Bronchial epithelial cell (primary cell): ENCODE measurements around the gene OOEP. TPM values are rescaled to one million over a fixed set of nuclear protein-coding genes. Genes with fewer than 3 reads are reported as not detected.

Source experiments
- DNase-seq: peaks from one replicate; pipeline ENCODE4 v3.0.0-alpha.2; 2010; ENCODE audit warnings: low read depth
- FAIRE-seq: peaks from 2 replicates; lab custom pipeline; 2011; peaks lifted over from hg19 to GRCh38; lab: Jason Lieb, UNC
- H3K27me3 ChIP-seq: 2 replicates; pipeline ENCODE4 v1.5.1; 2011; ENCODE audit warnings: low read length; ENCODE audit not compliant: control insufficient read depth, insufficient read depth
- H3K36me3 ChIP-seq: 2 replicates; pipeline ENCODE4 v1.5.1; 2011; ENCODE audit warnings: low read length; ENCODE audit not compliant: control insufficient read depth, insufficient read depth
- H3K4me3 ChIP-seq: 2 replicates; pipeline ENCODE4 v1.5.1; 2011; ENCODE audit warnings: mild to moderate bottlenecking, low read depth, low read length, control low read depth
- CTCF ChIP-seq: IDR thresholded peaks from 2 replicates; pipeline ENCODE4 v1.5.1; 2011; ENCODE audit warnings: mild to moderate bottlenecking, moderate library complexity, low read length, control low read depth, inconsistent platforms; ENCODE audit not compliant: insufficient read depth, severe bottlenecking
- total RNA-seq: library from RNA; depleted of rRNA; stranded (reverse); fragments of >200 nt; gene quantifications from 2 replicates; pipeline ENCODE4 v1.2.1, GENCODE V29; 2014

The OOEP gene
- not detected in 2 replicates for total RNA-seq

GRCh38 chr6:73369563-73369962, at the start of gene OOEP:
TSS of gene OOEP (minus strand) at chr6:73369897. CDS start at chr6:73369792, 105 bp downstream.
- DNase-seq: no peak
- no peak for FAIRE-seq
- Histone ChIP-seq H3K4me3 (no peak within 1 kb of the TSS), H3K27me3 (no peaks in the 10 kb centered on the region), H3K36me3 (no peaks in the 10 kb centered on the region)
- no peak for TF ChIP-seq CTCF

- no peaks in the 10 kb centered on the region for H3K36me3 ChIP-seq
- no peak overlapping the region for H3K4me3 ChIP-seq
- DNase-seq (no peak), FAIRE-seq (no peak)
- no peaks in the 10 kb centered on the region for H3K27me3 ChIP-seq
- no peak for TF ChIP-seq CTCF
Measured at GRCh38 chr6:73418081-73418741, 48.5 kb upstream of the OOEP start.

- TF ChIP-seq CTCF: no peak
- no peak overlapping the region for H3K4me3 ChIP-seq
- H3K36me3 ChIP-seq: no peaks in the 10 kb centered on the region
- no peaks in the 10 kb centered on the region for H3K27me3 ChIP-seq
- FAIRE-seq (no peak), DNase-seq (no peak)
Measured at GRCh38 chr6:73413102-73413501, 43.4 kb upstream of the OOEP start.

- Histone ChIP-seq H3K27me3 (no peaks in the 10 kb centered on the region), H3K36me3 (no peaks in the 10 kb centered on the region), H3K4me3 (no peak overlapping the region)
- DNase-seq: peak; percentile 47
- no peak for TF ChIP-seq CTCF
- no peak for FAIRE-seq
Measured at GRCh38 chr6:73409395-73409794, 39.7 kb upstream of the OOEP start.

GRCh38 chr6:73400656-73401055, 31.0 kb upstream of the OOEP start:
- DNase-seq: no peak
- H3K36me3 ChIP-seq: no peaks in the 10 kb centered on the region
- no peak overlapping the region for H3K4me3 ChIP-seq
- no peak for TF ChIP-seq CTCF
- no peak for FAIRE-seq
- H3K27me3 ChIP-seq: no peaks in the 10 kb centered on the region

GRCh38 chr6:73395875-73396274, 26.2 kb upstream of the OOEP start:
- FAIRE-seq (no peak), DNase-seq (no peak)
- H3K27me3 ChIP-seq: no peaks in the 10 kb centered on the region
- no peak overlapping the region for H3K4me3 ChIP-seq
- H3K36me3 ChIP-seq: no peaks in the 10 kb centered on the region
- no peak for TF ChIP-seq CTCF
